GOT3 (cell line): Measurements from ENCODE around the gene ITGAV.
A peak's percentile ranks its signal among the peaks of the same experiment; 100 is the strongest.
"Not testable (repeated sequence)": the region's sequence is repeated elsewhere in the genome, so short reads cannot be mapped to it uniquely, and the experiment has no call there.

Experiments
- DNase-seq: peaks from one replicate; lab custom pipeline; 2025; ENCODE audit warnings: mixed read lengths; lab: John Stamatoyannopoulos, UW

Gene ITGAV

DNA sequence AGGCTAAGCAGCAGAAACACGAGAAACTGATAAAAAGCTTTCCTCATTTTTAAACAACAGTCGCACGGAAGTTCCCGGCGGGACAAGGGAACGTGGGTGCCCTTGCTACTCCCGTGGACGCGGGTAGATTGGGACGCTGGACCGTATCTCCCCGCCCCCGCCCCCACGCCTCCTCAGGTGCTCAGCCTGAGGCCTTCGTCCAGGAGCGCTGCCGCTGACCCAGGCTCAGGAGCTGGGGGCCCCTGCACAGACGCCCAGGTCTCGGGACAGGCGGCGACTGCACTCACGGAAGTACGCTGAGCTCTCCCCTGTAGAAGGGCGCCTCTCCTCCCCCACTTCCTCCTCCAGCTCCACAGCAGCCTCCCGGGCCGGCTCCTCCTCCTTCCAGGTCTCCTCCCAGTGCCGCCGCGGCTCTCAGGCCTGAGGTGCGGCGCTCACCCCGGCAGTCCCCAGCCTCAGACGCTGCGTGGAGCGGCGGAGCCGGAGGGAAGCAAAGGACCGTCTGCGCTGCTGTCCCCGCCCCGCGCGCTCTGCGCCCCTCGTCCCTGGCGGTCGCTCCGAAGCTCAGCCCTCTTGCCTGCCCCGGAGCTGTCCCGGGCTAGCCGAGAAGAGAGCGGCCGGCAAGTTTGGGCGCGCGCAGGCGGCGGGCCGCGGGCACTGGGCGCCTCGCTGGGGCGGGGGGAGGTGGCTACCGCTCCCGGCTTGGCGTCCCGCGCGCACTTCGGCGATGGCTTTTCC lies at the start of gene ITGAV:
TSS of gene ITGAV (plus strand) at position 445 of the 738 bp plus-strand sequence. CDS start at position 728, 283 bp downstream.
- DNase-seq = peak; percentile 71

- DNase-seq = no peak
Observed at GRCh38 chr2:186540941-186541340, 48.9 kb upstream of the ITGAV start.

DNA sequence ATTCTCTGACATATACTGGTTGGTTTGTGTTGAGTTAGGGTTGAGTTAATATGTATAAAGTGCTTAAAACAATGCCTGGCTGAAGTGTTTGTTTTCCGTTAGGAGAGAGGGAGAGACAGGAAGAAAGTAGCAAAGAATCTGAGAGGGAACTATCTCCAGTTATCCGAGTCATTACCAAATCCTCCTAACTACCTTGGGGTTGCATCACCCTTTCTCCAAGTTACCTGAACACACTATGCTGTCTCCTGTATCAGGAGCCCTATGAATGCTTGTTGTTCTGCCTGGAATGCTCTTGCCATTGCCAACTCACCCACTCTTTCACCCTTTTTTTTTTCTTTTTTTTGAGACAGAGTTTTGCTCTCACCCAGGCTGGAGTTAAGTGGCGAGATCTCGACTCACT lies 47.9 kb upstream of the ITGAV start:
- no peak for DNase-seq

DNA sequence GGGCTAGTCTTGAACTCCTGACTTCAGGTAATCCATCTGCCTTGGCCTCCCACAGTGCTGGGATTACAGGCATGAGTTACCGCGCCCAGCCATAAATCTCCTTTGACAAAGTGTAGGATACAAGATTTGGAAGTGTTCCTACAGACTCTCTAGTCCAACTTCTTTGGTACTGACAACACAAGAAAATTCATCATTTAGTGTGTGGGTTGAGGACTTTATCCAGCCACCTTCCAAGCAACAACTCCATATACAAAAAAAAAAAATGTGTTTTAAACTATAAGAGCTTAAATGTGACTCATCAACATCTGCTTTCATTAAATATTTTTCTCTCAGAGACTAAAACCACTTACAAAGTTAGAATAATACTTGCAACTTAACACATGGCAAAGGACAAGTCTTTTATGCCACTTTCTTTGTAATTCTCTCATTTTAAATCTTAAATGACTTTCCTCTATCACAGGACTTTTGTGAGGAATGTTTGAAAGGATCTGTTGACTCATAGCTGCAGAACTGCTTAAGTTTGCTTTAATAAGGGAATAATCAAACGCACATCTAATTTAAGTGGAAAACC lies 46.2 kb upstream of the ITGAV start:
- no peak for DNase-seq

DNA sequence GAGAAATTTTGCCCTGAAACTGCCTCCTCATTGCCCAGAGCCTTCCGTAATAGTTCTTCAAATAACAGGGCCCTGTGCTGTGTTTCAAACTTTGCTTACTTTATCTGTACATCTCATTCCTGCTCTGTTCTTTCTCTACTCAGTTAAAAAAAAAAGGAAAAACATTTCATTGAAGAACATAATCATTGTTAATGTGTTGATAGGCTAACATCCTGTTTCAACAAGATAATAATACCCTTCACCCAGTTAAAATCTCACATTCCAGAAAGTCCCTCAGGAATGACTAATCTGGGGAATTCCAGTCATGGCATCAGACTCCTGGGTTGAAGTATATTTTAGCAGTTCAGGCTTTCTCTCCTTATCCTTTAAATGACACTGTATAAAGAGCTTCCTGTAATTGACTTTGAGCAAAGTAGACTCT lies 45.6 kb upstream of the ITGAV start:
- no peak for DNase-seq

- DNase-seq = no peak
Observed at GRCh38 chr2:186546846-186547245, 43.0 kb upstream of the ITGAV start.

GRCh38 chr2:186551323-186552050 lies 38.4 kb upstream of the ITGAV start:
- DNase-seq = no peak

GRCh38 chr2:186554429-186554828 lies 35.4 kb upstream of the ITGAV start:
- DNase-seq = no peak

DNA sequence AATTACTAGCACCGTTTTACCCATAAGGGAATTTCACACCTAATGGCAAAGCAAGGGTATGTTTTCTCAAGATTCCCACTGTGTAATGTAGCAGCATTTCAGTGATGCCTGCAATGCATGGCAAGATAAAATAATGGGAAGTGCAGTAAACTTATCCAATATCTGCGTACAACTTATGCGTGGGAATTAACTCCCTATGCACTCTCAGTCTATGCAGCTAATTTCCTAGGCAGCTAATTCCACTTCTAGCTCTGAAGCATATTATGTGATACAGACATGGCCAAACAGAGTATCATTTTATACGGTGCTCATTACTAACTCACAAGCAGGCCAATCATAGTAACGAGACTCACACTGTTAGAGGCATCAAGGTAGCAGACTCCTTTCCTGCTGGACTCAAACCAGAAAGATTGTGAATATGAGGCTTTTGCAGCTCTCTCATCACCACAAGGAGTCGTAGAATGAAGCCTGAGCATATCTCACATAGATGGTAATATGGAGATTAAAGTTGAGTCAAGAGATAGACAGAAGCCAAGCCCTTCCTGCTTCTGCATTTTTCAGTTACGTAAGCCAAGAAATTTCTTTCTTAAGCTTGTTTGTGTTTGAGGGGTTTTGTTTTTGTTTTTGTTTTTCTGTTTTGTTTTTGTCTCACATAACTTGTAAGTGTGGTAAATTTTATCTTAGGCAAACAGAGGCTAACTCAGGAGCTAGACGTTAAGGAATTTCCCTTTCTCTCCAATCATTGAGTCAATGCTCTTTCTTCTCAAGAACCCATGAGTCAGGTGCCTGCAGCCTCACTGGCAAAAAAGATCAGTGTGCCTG lies 34.8 kb upstream of the ITGAV start:
- no peak for DNase-seq

DNA sequence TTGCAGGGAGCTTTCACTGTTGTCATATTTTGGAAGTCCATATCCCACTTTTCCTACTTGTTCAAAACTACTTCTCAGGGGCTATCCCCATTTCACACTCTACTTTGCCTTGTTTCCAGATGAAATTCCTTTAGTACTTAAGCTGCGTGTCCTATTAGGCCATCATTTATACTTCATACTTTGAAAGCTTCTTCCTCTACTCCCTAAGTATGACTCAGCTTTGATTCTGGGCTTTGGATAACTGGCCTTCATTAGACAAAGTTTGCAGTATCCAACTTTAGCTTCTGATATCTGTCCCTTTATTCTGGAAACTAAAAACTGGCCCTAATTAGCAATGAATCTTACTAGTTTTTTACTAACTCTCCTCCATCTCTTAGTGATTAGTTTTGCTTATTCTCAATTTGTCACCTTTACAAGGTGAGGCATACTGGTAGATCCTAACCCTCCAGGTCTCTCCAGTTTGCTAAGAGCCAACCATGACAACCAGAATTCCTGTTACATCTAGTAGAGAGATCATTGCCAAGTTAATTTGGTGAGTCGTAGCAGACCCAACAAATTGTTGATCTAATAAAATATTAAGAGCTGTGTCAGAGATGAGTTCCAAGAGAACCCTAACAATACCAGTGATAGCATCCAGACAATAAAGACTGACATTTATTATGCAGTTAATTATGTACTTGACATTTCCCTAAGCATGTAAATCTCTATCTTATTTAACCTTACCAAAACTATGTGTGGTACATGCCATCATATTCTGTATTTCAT lies 31.2 kb upstream of the ITGAV start:
- no peak for DNase-seq

- DNase-seq = no peak
Observed at GRCh38 chr2:186559370-186559769, 30.5 kb upstream of the ITGAV start.

- no peak for DNase-seq
Observed at GRCh38 chr2:186559848-186560247, 30.0 kb upstream of the ITGAV start.

DNA sequence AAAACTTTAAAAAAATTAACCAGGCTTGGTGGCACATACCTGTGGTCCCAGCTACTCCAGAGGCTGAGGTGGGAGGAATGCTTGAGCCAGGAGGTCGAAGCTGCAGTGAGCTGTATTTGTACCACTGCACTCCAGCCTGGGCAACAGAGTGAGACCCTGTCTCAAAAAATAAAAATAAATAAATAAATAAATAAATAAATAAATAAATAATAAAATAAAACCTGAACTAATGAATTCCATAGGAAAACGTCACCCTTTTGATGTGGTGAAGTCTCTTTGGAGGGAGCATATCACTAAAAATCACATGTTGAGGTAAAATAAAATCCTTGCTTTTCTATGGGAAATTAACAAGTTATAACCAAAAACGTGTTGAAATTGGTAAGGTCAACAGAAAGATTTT lies 29.6 kb upstream of the ITGAV start:
- no peak for DNase-seq

GRCh38 chr2:186561467-186562208 lies 28.2 kb upstream of the ITGAV start:
- DNase-seq = no peak

DNA sequence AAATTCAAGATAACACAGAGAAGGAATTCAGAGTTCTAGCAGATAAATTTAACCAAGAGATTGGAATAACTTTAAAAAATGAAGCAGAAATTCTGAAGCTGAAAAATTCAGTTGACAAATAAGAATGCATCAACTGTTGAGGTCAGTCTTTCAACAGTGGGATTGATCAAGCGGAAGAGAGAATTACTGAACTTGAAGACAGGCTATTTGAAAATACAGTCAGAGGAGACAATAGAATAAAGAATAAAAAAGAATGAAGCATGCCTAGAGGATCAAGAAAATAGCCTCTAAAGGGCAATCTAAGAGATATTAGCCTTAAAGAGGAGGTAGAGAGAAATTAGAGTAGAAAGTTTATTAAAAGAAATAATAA lies 27.7 kb upstream of the ITGAV start:
- DNase-seq = no peak

DNA sequence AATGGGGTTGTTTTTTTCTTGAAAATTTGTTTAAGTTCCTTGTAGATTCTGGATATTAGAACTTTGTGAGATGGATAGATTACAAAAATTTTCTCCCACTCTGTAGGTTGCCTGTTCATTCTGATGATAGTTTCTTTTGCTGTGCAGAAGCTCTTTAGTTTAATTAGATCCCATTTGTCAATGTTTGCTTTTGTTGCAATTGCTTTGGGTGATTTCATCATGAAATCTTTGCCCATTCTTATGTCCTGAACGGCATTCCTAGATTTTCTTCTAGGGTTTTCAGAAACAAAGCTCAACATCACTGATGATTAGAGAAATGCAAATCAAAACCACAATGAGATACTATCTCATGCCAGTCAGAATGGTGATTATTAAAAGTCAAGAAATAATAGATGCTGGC lies 21.3 kb upstream of the ITGAV start:
- DNase-seq = not testable (repeated sequence)

DNA sequence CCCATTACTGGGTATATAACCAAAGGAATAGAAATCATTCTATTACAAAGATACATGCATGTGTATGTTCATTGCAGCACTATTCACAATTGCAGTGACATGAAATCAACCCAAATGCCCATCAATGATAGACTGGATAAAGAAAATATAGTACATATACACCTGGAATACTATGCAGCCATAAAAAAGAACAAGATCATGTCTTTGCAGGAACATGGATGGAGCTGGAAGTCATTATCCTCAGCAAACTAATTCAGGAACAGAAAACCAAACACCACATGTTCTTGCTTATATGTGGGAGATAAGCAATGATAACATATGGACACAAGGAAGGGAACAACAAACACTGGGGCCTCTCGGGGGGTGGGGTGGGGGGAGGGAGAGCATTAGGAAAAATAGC lies 20.7 kb upstream of the ITGAV start:
- DNase-seq = not testable (repeated sequence)

DNA sequence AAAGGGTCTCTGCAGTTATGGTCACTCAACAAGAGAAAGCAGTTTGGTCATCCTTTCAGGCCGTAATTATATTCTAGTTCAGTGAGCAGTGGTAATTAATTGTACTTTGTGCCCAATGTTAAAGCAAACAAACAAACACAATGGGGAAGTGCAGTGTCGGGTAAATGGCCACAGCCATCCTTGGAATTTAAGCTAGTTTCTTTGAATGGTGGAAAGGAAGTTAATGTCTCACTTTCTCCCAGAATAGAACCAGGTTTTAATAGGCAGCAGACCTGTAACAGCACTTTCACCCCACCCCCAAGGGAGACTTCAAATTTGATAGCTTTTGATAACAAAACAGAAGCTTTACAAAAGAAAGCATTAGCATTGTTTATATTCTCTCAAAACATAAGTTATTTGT lies 20.0 kb upstream of the ITGAV start:
- DNase-seq = no peak

GRCh38 chr2:186570604-186571003 lies 19.3 kb upstream of the ITGAV start:
- no peak for DNase-seq

DNA sequence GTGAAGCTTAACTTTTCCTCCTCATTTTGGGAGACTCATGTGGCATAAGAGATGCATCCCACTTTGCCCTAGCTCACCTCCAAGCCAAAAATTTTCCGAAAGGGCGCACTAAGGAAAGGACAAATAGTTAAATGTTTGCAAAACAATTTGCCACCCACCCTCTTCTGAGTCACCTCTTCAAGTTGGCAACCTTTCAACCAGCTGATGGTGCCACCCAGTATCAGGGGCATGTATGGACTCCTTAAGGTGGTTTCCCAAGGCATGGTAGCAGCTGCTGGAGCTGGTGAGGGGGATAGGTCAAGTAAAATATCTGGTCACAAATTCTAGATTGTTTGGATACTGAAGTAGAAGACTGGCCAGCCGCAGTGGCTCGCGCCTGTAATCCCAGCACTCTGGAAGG lies 17.2 kb upstream of the ITGAV start:
- no peak for DNase-seq

DNA sequence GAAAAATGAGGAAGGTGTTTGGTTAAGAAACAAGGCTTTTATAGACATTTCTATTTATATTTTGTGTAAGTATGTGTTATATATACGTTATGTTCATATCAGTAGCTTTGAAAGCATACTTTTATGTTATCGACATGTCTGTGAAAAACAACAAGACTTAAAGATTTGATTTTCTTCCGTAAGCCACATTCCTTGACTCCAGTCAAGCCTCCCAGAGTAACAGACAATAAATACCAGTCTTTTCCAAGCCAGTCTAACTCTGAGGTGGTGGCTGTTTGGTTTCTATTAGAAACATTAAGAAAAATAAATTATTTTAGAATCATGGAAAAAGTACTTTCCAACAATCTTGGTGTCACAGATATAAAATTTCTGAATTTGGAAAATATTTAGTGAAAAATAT lies 16.3 kb upstream of the ITGAV start:
- DNase-seq = no peak
